GM23338 (cell line): Measurements from ENCODE around the gene SLBP. TPM values are rescaled to one million over a fixed set of nuclear protein-coding genes. Genes with fewer than 3 reads are reported as not detected.

Experiments
- ATAC-seq: fragments of 200-7000 bp; cut with Tn5 transposase; 3 replicates; pipeline ENCODE4 v1.9.1; 2020
- DNase-seq: peaks from one replicate; pipeline ENCODE4 v3.0.0-alpha.2; 2015; ENCODE audit warnings: low spot score
- H2AFZ ChIP-seq: fragments of 200-600 bp; sonication (generic); 2 replicates; pipeline ENCODE4 v1.8.0; 2016; ENCODE audit warnings: antibody characterized with exemption, mild to moderate bottlenecking, moderate library complexity
- H3F3A ChIP-seq: fragments of 200-600 bp; sonication (generic); replicated peaks from 2 replicates; pipeline ENCODE4 v1.8.0; 2017; ENCODE audit warnings: antibody characterized with exemption, mixed run types, low read depth
- H3K27ac ChIP-seq: fragments of 200-600 bp; sonication (generic); 2 replicates; pipeline ENCODE4 v1.6.1; 2016; ENCODE audit warnings: low read depth
- H3K27me3 ChIP-seq: fragments of 200-600 bp; sonication (generic); 2 replicates; pipeline ENCODE4 v1.8.0; 2016; ENCODE audit warnings: mild to moderate bottlenecking, mixed run types, moderate library complexity; ENCODE audit not compliant: insufficient read depth
- H3K36me3 ChIP-seq: fragments of 200-600 bp; sonication (generic); 2 replicates; pipeline ENCODE4 v1.8.0; 2016; ENCODE audit warnings: mild to moderate bottlenecking; ENCODE audit not compliant: insufficient read depth
- H3K4me1 ChIP-seq: fragments of 200-600 bp; sonication (generic); 2 replicates; pipeline ENCODE4 v1.8.0; 2016; ENCODE audit warnings: mild to moderate bottlenecking, moderate library complexity; ENCODE audit not compliant: insufficient read depth
- H3K4me2 ChIP-seq: fragments of 200-600 bp; sonication (generic); 2 replicates; pipeline ENCODE4 v1.7.1; 2017; ENCODE audit warnings: mixed run types
- H3K4me3 ChIP-seq: fragments of 200-600 bp; sonication (generic); 2 replicates; pipeline ENCODE4 v1.6.1; 2016; ENCODE audit warnings: mixed run types
- H3K79me2 ChIP-seq: fragments of 200-600 bp; sonication (generic); replicated peaks from 2 replicates; pipeline ENCODE4 v1.8.0; 2017; ENCODE audit warnings: mild to moderate bottlenecking; ENCODE audit not compliant: insufficient read depth
- H3K9me2 ChIP-seq: fragments of 200-600 bp; sonication (generic); 2 replicates; pipeline ENCODE4 v1.8.0; 2017; ENCODE audit not compliant: insufficient read depth
- H4K20me1 ChIP-seq: fragments of 200-600 bp; sonication (generic); replicated peaks from 2 replicates; pipeline ENCODE4 v1.8.0; 2017; ENCODE audit warnings: mild to moderate bottlenecking; ENCODE audit not compliant: insufficient read depth
- H3K27ac Mint-ChIP-seq: 2 replicates; pipeline ENCODE4 v1.8.0; 2020; ENCODE audit warnings: inconsistent platforms, mild to moderate bottlenecking, moderate library complexity, mixed read lengths
- H3K27me3 Mint-ChIP-seq: 3 replicates; pipeline ENCODE4 v1.8.0; 2022; ENCODE audit warnings: low read depth, mild to moderate bottlenecking, moderate library complexity, mixed read lengths, inconsistent platforms; ENCODE audit not compliant: insufficient read depth, poor library complexity
- H3K36me3 Mint-ChIP-seq: 3 replicates; pipeline ENCODE4 v1.8.0; 2021; ENCODE audit warnings: low read depth, mild to moderate bottlenecking, inconsistent platforms, moderate library complexity, mixed read lengths
- H3K4me1 Mint-ChIP-seq: 3 replicates; pipeline ENCODE4 v1.8.0; 2020; ENCODE audit warnings: mild to moderate bottlenecking, inconsistent platforms, mixed read lengths
- H3K4me3 Mint-ChIP-seq: 3 replicates; pipeline ENCODE4 v1.8.0; 2021; ENCODE audit warnings: moderate library complexity, mild to moderate bottlenecking, inconsistent platforms, mixed read lengths
- H3K9me3 Mint-ChIP-seq: 3 replicates; pipeline ENCODE4 v1.8.0; 2020; ENCODE audit warnings: moderate library complexity, mild to moderate bottlenecking, inconsistent platforms, mixed read lengths
- CREB1 ChIP-seq: fragments of 250-450 bp; sonication (Bioruptor Pico); IDR thresholded peaks from 2 replicates; pipeline ENCODE4 v1.5.0; 2020; ENCODE audit warnings: low read depth, mild to moderate bottlenecking, moderate library complexity
- EZH2 ChIP-seq: fragments of 200-600 bp; sonication (generic); IDR thresholded peaks from one replicate; pipeline ENCODE4 v1.8.0; 2017; ENCODE audit warnings: antibody characterized with exemption, mild to moderate bottlenecking, low read depth; ENCODE audit not compliant: unreplicated experiment
- JUNB ChIP-seq: IDR thresholded peaks from one replicate; pipeline ENCODE4 v1.6.1; 2016; ENCODE audit warnings: antibody characterized with exemption; ENCODE audit not compliant: unreplicated experiment
- POLR2AphosphoS5 ChIP-seq: IDR thresholded peaks from 2 replicates; pipeline ENCODE4 v1.6.1; 2016; ENCODE audit warnings: antibody characterized with exemption, low read depth
- STAT1 ChIP-seq: IDR thresholded peaks from one replicate; pipeline ENCODE4 v1.6.1; 2016; ENCODE audit warnings: antibody characterized with exemption; ENCODE audit not compliant: unreplicated experiment
- ZNF114 ChIP-seq: fragments of 250-450 bp; sonication (Bioruptor Pico); IDR thresholded peaks from 2 replicates; pipeline ENCODE4 v1.5.0; 2020; ENCODE audit warnings: mild to moderate bottlenecking, moderate library complexity
- polyA plus RNA-seq: library from polyadenylated mRNA; unstranded; fragments of >200 nt; fragmentation: Nextera tagmentation; extraction: Ambion mirVana; gene quantifications from 2 replicates; pipeline ENCODE4 v1.2.1, GENCODE V29; 2016
- total RNA-seq: library from RNA; depleted of rRNA; stranded (reverse); fragments of >200 nt; shearing (Covaris generic); gene quantifications from 2 replicates; pipeline ENCODE4 v1.2.3, GENCODE V29; 2014
- TF ChIP-seq, protein P1 (sequence below), 2 experiments: fragments of 200-600 bp in 1 of 2; sonication (generic) in 1 of 2; conservative IDR thresholded peaks; 2 replicates each; pipeline versions ENCODE4 v1.5.1 to v1.6.1; 2016 to 2017; ENCODE audit warnings: antibody characterized with exemption in 2 of 2, low read depth in 2 of 2, mild to moderate bottlenecking in 2 of 2, moderate library complexity in 1 of 2
- TF ChIP-seq, protein P2 (sequence below): IDR thresholded peaks from 2 replicates; pipeline ENCODE4 v1.6.1; 2016; ENCODE audit warnings: antibody characterized with exemption
- TF ChIP-seq, protein P3 (sequence below): IDR thresholded peaks from one replicate; pipeline ENCODE4 v1.6.1; 2018; ENCODE audit warnings: antibody characterized with exemption; ENCODE audit not compliant: unreplicated experiment

The SLBP gene
- total and polyA plus RNA-seq, 2 experiments from 2014 or later, result 54.4 to 58.6 TPM

DNA sequence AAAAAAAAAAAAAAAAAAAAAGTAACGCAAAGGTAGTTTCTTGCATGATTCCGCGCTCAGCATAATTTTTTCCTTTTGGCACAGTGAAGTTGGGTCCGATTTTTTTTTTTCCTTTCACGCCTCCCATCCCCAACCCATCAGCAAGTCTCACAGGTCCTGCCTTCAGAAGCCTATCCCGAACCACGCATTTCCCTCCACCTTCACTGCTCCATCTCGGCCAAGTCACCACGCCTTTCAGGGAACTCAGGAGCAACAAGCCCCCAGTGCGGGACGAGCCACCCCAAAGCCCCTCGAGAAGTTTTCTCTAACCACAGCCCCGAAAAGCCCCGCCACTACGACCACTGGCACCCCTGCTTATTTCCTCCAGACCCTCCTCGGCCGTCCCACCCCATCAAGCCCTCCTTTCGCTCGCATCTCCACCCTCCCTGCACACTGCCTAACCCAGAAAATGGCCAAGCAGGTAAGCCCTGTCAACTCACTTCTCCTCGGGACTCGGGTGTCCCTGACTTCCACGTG lies 1.0 kb downstream of the SLBP start (continued):
- TF ChIP-seq, protein P1, sequence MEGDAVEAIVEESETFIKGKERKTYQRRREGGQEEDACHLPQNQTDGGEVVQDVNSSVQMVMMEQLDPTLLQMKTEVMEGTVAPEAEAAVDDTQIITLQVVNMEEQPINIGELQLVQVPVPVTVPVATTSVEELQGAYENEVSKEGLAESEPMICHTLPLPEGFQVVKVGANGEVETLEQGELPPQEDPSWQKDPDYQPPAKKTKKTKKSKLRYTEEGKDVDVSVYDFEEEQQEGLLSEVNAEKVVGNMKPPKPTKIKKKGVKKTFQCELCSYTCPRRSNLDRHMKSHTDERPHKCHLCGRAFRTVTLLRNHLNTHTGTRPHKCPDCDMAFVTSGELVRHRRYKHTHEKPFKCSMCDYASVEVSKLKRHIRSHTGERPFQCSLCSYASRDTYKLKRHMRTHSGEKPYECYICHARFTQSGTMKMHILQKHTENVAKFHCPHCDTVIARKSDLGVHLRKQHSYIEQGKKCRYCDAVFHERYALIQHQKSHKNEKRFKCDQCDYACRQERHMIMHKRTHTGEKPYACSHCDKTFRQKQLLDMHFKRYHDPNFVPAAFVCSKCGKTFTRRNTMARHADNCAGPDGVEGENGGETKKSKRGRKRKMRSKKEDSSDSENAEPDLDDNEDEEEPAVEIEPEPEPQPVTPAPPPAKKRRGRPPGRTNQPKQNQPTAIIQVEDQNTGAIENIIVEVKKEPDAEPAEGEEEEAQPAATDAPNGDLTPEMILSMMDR (conservative IDR thresholded peaks at IDR 0.05; ENCODE audit: low read depth in 2 of 2), result no peak
- TF ChIP-seq, protein P2, sequence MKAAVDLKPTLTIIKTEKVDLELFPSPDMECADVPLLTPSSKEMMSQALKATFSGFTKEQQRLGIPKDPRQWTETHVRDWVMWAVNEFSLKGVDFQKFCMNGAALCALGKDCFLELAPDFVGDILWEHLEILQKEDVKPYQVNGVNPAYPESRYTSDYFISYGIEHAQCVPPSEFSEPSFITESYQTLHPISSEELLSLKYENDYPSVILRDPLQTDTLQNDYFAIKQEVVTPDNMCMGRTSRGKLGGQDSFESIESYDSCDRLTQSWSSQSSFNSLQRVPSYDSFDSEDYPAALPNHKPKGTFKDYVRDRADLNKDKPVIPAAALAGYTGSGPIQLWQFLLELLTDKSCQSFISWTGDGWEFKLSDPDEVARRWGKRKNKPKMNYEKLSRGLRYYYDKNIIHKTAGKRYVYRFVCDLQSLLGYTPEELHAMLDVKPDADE, result no peak
- TF ChIP-seq STAT1, result no peak

DNA sequence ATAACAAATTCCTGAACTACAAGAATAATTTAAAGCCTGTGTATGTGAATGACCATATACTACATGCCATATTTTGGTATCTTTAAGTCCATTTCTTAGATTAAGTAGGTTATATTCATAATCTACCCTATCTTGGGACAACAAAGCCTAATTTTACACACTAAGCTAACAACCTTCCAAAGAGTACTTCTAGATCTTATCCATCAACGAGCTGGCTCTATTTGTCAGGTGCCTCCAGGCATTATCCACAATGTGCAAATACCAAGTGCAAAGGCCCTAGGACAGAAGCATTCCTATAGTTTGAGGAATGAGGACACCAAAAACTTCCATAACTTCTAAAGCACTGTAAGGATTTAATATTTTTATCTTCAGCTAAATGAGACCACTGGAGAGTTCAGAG lies 3.5 kb downstream of the SLBP start:
- Histone ChIP-seq H3K27me3 (no peaks in the 10 kb centered on the region), H3K4me2 (no peak overlapping the region), H3K79me2 (peaks cover 79% of the 10 kb centered on the region), H3K9me2 (no peaks in the 10 kb centered on the region), H3F3A (peaks cover 8% of the 10 kb centered on the region; the same call in 1 of the 2 replicates), H3K27ac (no peak overlapping the region), H2AFZ (no peak overlapping the region), H4K20me1 (peaks cover 29% of the 10 kb centered on the region), H3K4me3 (no peak overlapping the region), H3K4me1 (peaks cover 5% of the 10 kb centered on the region; the same call in 1 of the 2 replicates), H3K36me3 (0 out of 2 replicates have a peak, but pooled peaks cover 4% of the 10 kb centered on the region)
- H3K27me3 Mint-ChIP-seq, result peaks cover 16% of the 10 kb centered on the region
- TF ChIP-seq POLR2AphosphoS5 (no peak), ZNF114 (CRISPR knock-in tag) (no peak), JUNB (no peak), CREB1 (CRISPR knock-in tag) (no peak), EZH2 (no peak)
- TF ChIP-seq, protein P3, sequence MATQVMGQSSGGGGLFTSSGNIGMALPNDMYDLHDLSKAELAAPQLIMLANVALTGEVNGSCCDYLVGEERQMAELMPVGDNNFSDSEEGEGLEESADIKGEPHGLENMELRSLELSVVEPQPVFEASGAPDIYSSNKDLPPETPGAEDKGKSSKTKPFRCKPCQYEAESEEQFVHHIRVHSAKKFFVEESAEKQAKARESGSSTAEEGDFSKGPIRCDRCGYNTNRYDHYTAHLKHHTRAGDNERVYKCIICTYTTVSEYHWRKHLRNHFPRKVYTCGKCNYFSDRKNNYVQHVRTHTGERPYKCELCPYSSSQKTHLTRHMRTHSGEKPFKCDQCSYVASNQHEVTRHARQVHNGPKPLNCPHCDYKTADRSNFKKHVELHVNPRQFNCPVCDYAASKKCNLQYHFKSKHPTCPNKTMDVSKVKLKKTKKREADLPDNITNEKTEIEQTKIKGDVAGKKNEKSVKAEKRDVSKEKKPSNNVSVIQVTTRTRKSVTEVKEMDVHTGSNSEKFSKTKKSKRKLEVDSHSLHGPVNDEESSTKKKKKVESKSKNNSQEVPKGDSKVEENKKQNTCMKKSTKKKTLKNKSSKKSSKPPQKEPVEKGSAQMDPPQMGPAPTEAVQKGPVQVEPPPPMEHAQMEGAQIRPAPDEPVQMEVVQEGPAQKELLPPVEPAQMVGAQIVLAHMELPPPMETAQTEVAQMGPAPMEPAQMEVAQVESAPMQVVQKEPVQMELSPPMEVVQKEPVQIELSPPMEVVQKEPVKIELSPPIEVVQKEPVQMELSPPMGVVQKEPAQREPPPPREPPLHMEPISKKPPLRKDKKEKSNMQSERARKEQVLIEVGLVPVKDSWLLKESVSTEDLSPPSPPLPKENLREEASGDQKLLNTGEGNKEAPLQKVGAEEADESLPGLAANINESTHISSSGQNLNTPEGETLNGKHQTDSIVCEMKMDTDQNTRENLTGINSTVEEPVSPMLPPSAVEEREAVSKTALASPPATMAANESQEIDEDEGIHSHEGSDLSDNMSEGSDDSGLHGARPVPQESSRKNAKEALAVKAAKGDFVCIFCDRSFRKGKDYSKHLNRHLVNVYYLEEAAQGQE, result no peak
- TF ChIP-seq, protein P1 (conservative IDR thresholded peaks at IDR 0.05; ENCODE audit: low read depth in 2 of 2), result no peak
- H3K36me3 Mint-ChIP-seq, result peaks cover 51% of the 10 kb centered on the region
- ATAC-seq (no peak), DNase-seq (no peak)
- no peak overlapping the region for H3K27ac Mint-ChIP-seq
- peaks cover 12% of the 10 kb centered on the region for H3K4me1 Mint-ChIP-seq
- H3K9me3 Mint-ChIP-seq, result no peaks in the 10 kb centered on the region
- no peak overlapping the region for H3K4me3 Mint-ChIP-seq
